Subcutaneous abdominal adipose tissue (tissue), 5 donors: Measurements from ENCODE around the gene SRSF11.
A peak's percentile ranks its signal among the peaks of the same experiment; 100 is the strongest.
"Not testable (repeated sequence)": the region's sequence is repeated elsewhere in the genome, so short reads cannot be mapped to it uniquely, and the experiment has no call there.

Experiments used
- H3K27ac ChIP-seq: one replicate; pipeline ENCODE4 v1.7.0; 2013; ENCODE audit warnings: low read depth, mild to moderate bottlenecking, inconsistent platforms, low read length, moderate library complexity
- H3K27me3 ChIP-seq, 5 donors: one replicate each; pipeline ENCODE4 v1.7.0; 2013; ENCODE audit warnings: low read length in 5 of 5, inconsistent platforms in 1 of 5; ENCODE audit not compliant: control insufficient read depth in 5 of 5, insufficient read depth in 4 of 5
- H3K36me3 ChIP-seq, 5 donors: one replicate each; pipeline ENCODE4 v1.7.0; 2013; ENCODE audit warnings: low read length in 5 of 5; ENCODE audit not compliant: control insufficient read depth in 5 of 5, insufficient read depth in 5 of 5
- H3K4me1 ChIP-seq, 5 donors: one replicate each; pipeline ENCODE4 v1.7.0; 2013; ENCODE audit warnings: low read length in 5 of 5, mild to moderate bottlenecking in 3 of 5, moderate library complexity in 1 of 5; ENCODE audit not compliant: control insufficient read depth in 5 of 5, insufficient read depth in 5 of 5
- H3K4me3 ChIP-seq, 5 donors: one replicate each; pipeline ENCODE4 v1.7.0; 2013; ENCODE audit warnings: low read length in 5 of 5, low read depth in 1 of 5
- H3K9ac ChIP-seq, 5 donors: one replicate each; pipeline ENCODE4 v1.7.0; 2013; ENCODE audit warnings: low read length in 5 of 5, mild to moderate bottlenecking in 4 of 5, moderate library complexity in 3 of 5
- H3K9me3 ChIP-seq, 5 donors: one replicate each; pipeline ENCODE4 v1.7.0; 2013; ENCODE audit warnings: low read length in 5 of 5; ENCODE audit not compliant: control insufficient read depth in 5 of 5
- donor health status: healthy.
- donor health status: healthy.
- donor health status: healthy.
- donor health status: healthy.
- donor health status: healthy.

The SRSF11 gene

GRCh38 chr1:70221238-70222121 lies at the start of gene SRSF11:
TSS of gene SRSF11 (plus strand) at chr1:70221380. CDS start at chr1:70221637, 257 bp downstream.
- peak within 1 kb of the TSS; percentile 89 to 98 (median 93) for H3K9ac ChIP-seq
- H3K4me1 ChIP-seq, result peaks cover 0 to 38% (median 34%) of the 10 kb centered on the region in 5 donors
- H3K27ac ChIP-seq, result peak within 1 kb of the TSS; percentile 98
- no peaks in the 10 kb centered on the region for H3K9me3 ChIP-seq
- no peaks in the 10 kb centered on the region for H3K27me3 ChIP-seq
- H3K36me3 ChIP-seq, result peaks cover 13 to 23% (median 15%) of the 10 kb centered on the region in 5 donors
- H3K4me3 ChIP-seq, result peak within 1 kb of the TSS; percentile 77 to 88 (median 87)

- no peak overlapping the region for H3K4me3 ChIP-seq
- no peaks in the 10 kb centered on the region for H3K4me1 ChIP-seq
- no peaks in the 10 kb centered on the region for H3K27me3 ChIP-seq
- H3K36me3 ChIP-seq, result peaks cover 4 to 33% (median 14%) of the 10 kb centered on the region in 5 donors
- no peaks in the 10 kb centered on the region for H3K9me3 ChIP-seq
- no peak overlapping the region for H3K27ac ChIP-seq
- H3K9ac ChIP-seq, result no peak overlapping the region
Observed at GRCh38 chr1:70171512-70171911, 49.7 kb upstream of the SRSF11 start.

GRCh38 chr1:70185181-70185580 lies 36.0 kb upstream of the SRSF11 start:
- H3K27ac ChIP-seq, H3K9me3 ChIP-seq, H3K27me3 ChIP-seq, H3K4me3 ChIP-seq, H3K4me1 ChIP-seq, H3K9ac ChIP-seq: not testable (repeated sequence)
- H3K36me3 ChIP-seq, result peaks cover 3 to 14% (median 9%) of the 10 kb centered on the region in 5 donors

GRCh38 chr1:70188522-70188921 lies 32.7 kb upstream of the SRSF11 start:
- H3K4me3 ChIP-seq, result no peak overlapping the region
- peaks cover 0 to 7% (median 4%) of the 10 kb centered on the region in 5 donors for H3K36me3 ChIP-seq
- H3K27me3 ChIP-seq, result no peaks in the 10 kb centered on the region
- no peaks in the 10 kb centered on the region for H3K4me1 ChIP-seq
- H3K27ac ChIP-seq, result no peak overlapping the region
- no peaks in the 10 kb centered on the region for H3K9me3 ChIP-seq
- H3K9ac ChIP-seq, result no peak overlapping the region

- Histone ChIP-seq H3K27me3 (no peaks in the 10 kb centered on the region), H3K27ac (no peak overlapping the region), H3K4me3 (no peak overlapping the region), H3K4me1 (no peaks in the 10 kb centered on the region), H3K9me3 (no peaks in the 10 kb centered on the region), H3K9ac (no peak overlapping the region), H3K36me3 (peaks cover 0 to 4% (median under 1%) of the 10 kb centered on the region in 5 donors)
Observed at GRCh38 chr1:70190180-70190579, 31.0 kb upstream of the SRSF11 start.

GRCh38 chr1:70192446-70192845 lies 28.7 kb upstream of the SRSF11 start:
- H3K4me3 ChIP-seq, H3K9ac ChIP-seq, H3K27me3 ChIP-seq, H3K36me3 ChIP-seq, H3K27ac ChIP-seq, H3K9me3 ChIP-seq, H3K4me1 ChIP-seq: not testable (repeated sequence)

- no peak overlapping the region for H3K4me3 ChIP-seq
- no peak overlapping the region for H3K27ac ChIP-seq
- H3K4me1 ChIP-seq, result no peaks in the 10 kb centered on the region
- no peaks in the 10 kb centered on the region for H3K36me3 ChIP-seq
- H3K27me3 ChIP-seq, result no peaks in the 10 kb centered on the region
- H3K9me3 ChIP-seq, result no peaks in the 10 kb centered on the region
- H3K9ac ChIP-seq, result no peak overlapping the region
Observed at GRCh38 chr1:70194601-70195000, 26.6 kb upstream of the SRSF11 start.

- Histone ChIP-seq H3K4me3 (no peak overlapping the region), H3K27ac (no peak overlapping the region), H3K27me3 (no peaks in the 10 kb centered on the region), H3K9ac (no peak overlapping the region), H3K4me1 (no peaks in the 10 kb centered on the region), H3K9me3 (no peaks in the 10 kb centered on the region), H3K36me3 (no peaks in the 10 kb centered on the region)
Observed at GRCh38 chr1:70195342-70195741, 25.8 kb upstream of the SRSF11 start.

GRCh38 chr1:70196333-70196732 lies 24.8 kb upstream of the SRSF11 start:
- Histone ChIP-seq H3K27ac (no peak overlapping the region), H3K9ac (no peak overlapping the region), H3K9me3 (no peaks in the 10 kb centered on the region), H3K4me3 (no peak overlapping the region), H3K4me1 (no peaks in the 10 kb centered on the region), H3K36me3 (no peaks in the 10 kb centered on the region), H3K27me3 (no peaks in the 10 kb centered on the region)

- H3K9ac ChIP-seq, result no peak overlapping the region
- no peaks in the 10 kb centered on the region for H3K36me3 ChIP-seq
- H3K4me1 ChIP-seq, result peaks cover 5 to 16% (median 13%) of the 10 kb centered on the region in 5 donors
- no peaks in the 10 kb centered on the region for H3K27me3 ChIP-seq
- no peaks in the 10 kb centered on the region for H3K9me3 ChIP-seq
- no peak overlapping the region for H3K4me3 ChIP-seq
- no peak overlapping the region for H3K27ac ChIP-seq
Observed at GRCh38 chr1:70200065-70200464, 21.1 kb upstream of the SRSF11 start.
